Measurements from ENCODE around the gene BICRA.

- TF ChIP-seq, protein P1, sequence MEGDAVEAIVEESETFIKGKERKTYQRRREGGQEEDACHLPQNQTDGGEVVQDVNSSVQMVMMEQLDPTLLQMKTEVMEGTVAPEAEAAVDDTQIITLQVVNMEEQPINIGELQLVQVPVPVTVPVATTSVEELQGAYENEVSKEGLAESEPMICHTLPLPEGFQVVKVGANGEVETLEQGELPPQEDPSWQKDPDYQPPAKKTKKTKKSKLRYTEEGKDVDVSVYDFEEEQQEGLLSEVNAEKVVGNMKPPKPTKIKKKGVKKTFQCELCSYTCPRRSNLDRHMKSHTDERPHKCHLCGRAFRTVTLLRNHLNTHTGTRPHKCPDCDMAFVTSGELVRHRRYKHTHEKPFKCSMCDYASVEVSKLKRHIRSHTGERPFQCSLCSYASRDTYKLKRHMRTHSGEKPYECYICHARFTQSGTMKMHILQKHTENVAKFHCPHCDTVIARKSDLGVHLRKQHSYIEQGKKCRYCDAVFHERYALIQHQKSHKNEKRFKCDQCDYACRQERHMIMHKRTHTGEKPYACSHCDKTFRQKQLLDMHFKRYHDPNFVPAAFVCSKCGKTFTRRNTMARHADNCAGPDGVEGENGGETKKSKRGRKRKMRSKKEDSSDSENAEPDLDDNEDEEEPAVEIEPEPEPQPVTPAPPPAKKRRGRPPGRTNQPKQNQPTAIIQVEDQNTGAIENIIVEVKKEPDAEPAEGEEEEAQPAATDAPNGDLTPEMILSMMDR (IDR thresholded peaks at IDR 0.05), result no peak
- TF ChIP-seq EP300 (IDR thresholded peaks at IDR 0.05) (no peak), POLR2AphosphoS5 (IDR thresholded peaks at IDR 0.05) (no peak)
These were observed 40.7 kb downstream of the BICRA start for GRCh38 chr19:47649588-47649987.
